Activated naive CD4-positive, alpha-beta T cell treated with anti-CD3 and anti-CD28 coated beads, Interleukin-2, amount 10 ng/mL, durations not matched to agents 7 days and 5 days (primary cell): Measurements from ENCODE around the gene MGAT1.
"Not testable (repeated sequence)": the region's sequence is repeated elsewhere in the genome, so short reads cannot be mapped to it uniquely, and the experiment has no call there.

Source experiments
- CTCF ChIA-PET: fragments of 350-600 bp; sonication (Branson Sonifier 250); formaldehyde crosslinking; loops from one replicate; lab custom pipeline; 2021; ENCODE audit warnings: antibody characterized with exemption; lab: Charles Lee
- DNase-seq: peaks from one replicate; pipeline ENCODE4 v3.0.0-alpha.2; 2020
- H3K27ac Mint-ChIP-seq: one replicate; pipeline ENCODE4 v1.8.0; 2021; ENCODE audit warnings: mild to moderate bottlenecking, moderate library complexity, mixed read lengths
- H3K27me3 Mint-ChIP-seq: one replicate; pipeline ENCODE4 v1.8.0; 2021; ENCODE audit warnings: mild to moderate bottlenecking, mixed read lengths
- H3K36me3 Mint-ChIP-seq: one replicate; pipeline ENCODE4 v1.8.0; 2021; ENCODE audit warnings: mixed read lengths
- H3K4me1 Mint-ChIP-seq: one replicate; pipeline ENCODE4 v1.8.0; 2021; ENCODE audit warnings: mixed read lengths
- H3K4me3 Mint-ChIP-seq: one replicate; pipeline ENCODE4 v1.8.0; 2021; ENCODE audit warnings: mild to moderate bottlenecking, moderate library complexity, mixed read lengths
- H3K9me3 Mint-ChIP-seq: one replicate; pipeline ENCODE4 v1.8.0; 2021; ENCODE audit warnings: mixed read lengths

MGAT1 gene

GRCh38 chr5:180791611-180792213 is 10.9 kb downstream of the MGAT1 start:
- Mint-ChIP-seq H3K4me3 (no peak overlapping the region), H3K4me1 (peaks cover 37% of the 10 kb centered on the region), H3K9me3 (no peaks in the 10 kb centered on the region), H3K27ac (no peak overlapping the region), H3K36me3 (peaks cover 49% of the 10 kb centered on the region), H3K27me3 (no peaks in the 10 kb centered on the region)
- CTCF ChIA-PET = interaction anchor here (0.7 to 1.7 kb wide), 2 partner anchors 21 to 25 kb away, joined by 3 read pairs; no protein-coding TSS in a partner anchor
- no peak for DNase-seq

DNA sequence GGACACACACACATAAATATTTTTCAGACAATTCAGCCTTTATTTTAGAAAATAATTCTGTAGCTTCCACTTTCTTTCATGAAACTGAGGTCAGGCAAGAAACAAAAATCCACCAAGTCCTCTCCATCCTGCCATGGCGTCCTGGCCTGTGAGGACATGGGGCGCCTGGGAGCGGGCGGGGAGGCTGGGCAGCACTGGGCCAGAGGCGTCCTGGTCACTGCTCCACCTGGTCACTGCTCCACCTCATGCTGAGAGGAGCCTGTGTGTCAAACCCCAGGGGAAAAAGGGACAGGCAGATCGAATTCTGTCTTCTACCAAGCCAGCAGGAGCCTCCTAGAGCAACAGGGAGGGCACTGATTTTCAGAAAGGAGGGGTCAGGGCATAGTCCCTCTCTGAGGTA is 12.1 kb downstream of the MGAT1 start:
- peaks cover 34% of the 10 kb centered on the region for H3K4me1 Mint-ChIP-seq
- CTCF ChIA-PET = interaction anchor here (1.0 to 1.7 kb wide), 2 partner anchors 23 to 40 kb away, joined by 3 read pairs; no protein-coding TSS in a partner anchor

DNA sequence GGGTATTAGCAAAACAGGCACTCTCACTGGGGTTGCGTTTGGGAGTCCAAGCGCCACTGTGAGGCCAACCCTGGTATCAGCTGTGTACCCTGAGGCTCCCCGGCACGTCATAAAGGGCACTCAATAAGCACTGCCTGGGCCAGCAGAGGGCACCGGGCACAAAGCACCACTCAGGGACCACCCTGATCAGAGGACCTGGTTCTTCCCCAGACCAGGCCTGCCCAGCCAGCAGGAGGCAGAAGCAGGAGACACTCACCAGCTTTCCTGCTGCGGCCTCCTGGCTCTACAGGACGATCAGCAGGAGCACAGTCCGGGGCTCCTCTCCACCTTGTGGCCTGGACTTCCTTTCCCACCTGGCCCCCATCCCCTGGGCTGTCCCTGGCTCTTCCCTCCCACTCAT is 12.6 kb downstream of the MGAT1 start:
- Mint-ChIP-seq H3K9me3 (no peaks in the 10 kb centered on the region), H3K4me3 (no peak overlapping the region), H3K27me3 (no peaks in the 10 kb centered on the region), H3K27ac (no peak overlapping the region), H3K36me3 (peaks cover 37% of the 10 kb centered on the region), H3K4me1 (peaks cover 30% of the 10 kb centered on the region)
- no peak for DNase-seq
- CTCF ChIA-PET = interaction anchor here (1.0 to 1.7 kb wide), 3 partner anchors 11 to 41 kb away, joined by 3 read pairs; no protein-coding TSS in a partner anchor

More for the DNA sequence above, 12.1 kb downstream of the MGAT1 start:
- Mint-ChIP-seq H3K36me3 (peaks cover 41% of the 10 kb centered on the region), H3K9me3 (no peaks in the 10 kb centered on the region), H3K4me3 (no peak overlapping the region), H3K27me3 (no peaks in the 10 kb centered on the region), H3K27ac (peak overlapping the region; percentile 55)
- no peak for DNase-seq

DNA sequence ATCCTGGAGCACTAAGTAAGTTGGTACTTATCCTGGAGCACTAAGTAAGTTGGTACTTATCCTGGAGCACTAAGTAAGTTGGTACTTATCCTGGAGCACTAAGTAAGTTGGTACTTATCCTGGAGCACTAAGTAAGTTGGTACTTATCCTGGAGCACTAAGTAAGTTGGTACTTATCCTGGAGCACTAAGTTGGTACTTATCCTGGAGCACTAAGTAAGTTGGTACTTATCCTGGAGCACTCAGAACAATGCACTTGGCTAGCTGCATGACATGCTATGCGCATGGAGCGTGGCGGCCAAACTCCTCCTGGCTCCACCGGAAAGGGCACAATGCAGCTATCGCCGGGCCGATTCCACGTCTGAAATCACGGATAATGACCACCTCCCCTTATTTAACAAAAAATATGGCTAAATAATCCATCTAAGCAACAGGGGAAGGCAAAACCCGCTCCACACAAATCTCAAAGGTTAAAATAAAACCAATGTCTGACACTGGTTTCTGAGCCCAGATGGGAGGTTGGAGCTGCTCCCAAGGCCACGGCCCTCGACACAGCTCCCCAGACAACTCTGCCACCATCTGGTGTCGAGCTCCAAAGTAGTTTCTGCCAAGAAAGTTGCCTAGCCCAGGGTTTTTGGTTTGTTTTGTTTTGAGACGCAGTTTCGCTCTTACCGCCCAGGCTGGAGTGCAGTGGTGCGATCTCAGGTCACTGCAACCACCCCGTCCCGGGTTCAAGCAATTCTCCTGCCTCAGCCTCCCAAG is 13.8 kb downstream of the MGAT1 start:
- H3K4me3 Mint-ChIP-seq, H3K27me3 Mint-ChIP-seq, H3K9me3 Mint-ChIP-seq, DNase-seq: not testable (repeated sequence)
- peaks cover 22% of the 10 kb centered on the region for H3K4me1 Mint-ChIP-seq
- peak overlapping the region; percentile 19 for H3K27ac Mint-ChIP-seq
- CTCF ChIA-PET = interaction anchor here (1.4 to 1.6 kb wide), 2 partner anchors 13 to 80 kb away, joined by 3 read pairs; no protein-coding TSS in a partner anchor
- H3K36me3 Mint-ChIP-seq = peaks cover 32% of the 10 kb centered on the region

DNA sequence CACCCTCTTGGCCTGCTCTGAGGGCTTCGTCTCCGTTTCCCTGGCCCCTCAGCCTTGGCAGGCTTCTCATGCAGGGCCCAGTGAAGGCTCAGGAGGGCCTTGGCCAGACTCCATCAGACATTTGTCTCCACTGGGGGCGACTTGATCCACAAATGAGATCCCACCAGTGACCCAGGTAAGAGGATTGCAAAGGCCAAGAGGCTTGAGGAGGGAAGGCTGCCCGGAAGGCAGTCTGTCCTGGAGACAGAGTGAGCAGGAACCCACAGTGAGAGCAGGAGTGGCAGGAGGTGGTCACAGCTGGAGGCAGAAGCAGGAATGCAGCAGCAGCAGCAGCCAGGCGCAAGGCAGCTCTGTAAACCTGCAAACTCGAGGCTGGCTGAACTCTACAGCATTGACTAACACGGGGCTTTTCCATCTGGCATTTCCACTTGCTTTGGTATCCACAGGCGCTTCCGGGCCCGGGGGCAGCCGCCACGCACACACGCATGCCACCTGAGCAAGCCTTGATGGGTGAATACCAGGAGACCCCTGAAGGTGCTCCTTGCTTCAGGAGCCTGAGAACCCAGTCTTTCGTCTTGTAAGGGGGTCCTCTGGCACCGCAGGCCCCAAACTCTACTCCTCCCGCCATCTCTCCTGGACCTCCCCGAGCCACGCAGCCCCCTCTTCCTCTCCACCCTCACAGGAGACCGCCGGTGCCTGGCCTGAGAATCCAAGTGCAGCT is 14.7 kb downstream of the MGAT1 start:
- DNase-seq = no peak
- Mint-ChIP-seq H3K27me3 (no peaks in the 10 kb centered on the region), H3K4me1 (peaks cover 19% of the 10 kb centered on the region), H3K27ac (no peak overlapping the region), H3K9me3 (no peaks in the 10 kb centered on the region), H3K4me3 (no peak overlapping the region), H3K36me3 (peaks cover 25% of the 10 kb centered on the region)
- CTCF ChIA-PET = interaction anchor here (0.8 to 1.6 kb wide), 2 partner anchors 15 to 81 kb away, joined by 3 read pairs; partner anchors contain the start of gene MGAT1

GRCh38 chr5:180786531-180787398 is 15.8 kb downstream of the MGAT1 start:
- no peaks in the 10 kb centered on the region for H3K27me3 Mint-ChIP-seq

DNA sequence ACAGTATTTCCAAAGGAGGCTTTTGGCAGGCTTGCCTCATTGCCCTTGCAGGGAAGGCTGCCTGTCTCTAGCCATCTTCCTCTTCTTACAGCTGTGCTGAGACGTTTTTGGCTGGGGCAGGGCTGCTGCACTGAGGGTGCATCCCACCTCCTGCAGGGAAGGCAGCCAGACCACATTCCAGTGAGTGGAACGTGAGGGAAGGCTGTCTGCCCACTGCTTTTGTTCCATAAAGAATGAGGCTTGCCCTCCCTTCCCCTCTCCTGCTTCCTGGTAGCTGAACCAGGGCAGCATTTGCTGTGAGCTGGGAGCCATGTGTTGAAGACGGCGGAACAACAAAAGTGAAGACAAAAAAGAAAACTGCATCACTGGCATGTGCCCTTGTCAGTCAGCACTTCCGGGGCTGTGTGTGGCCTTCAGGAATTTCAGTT is 16.8 kb downstream of the MGAT1 start:
- no peak for DNase-seq
- Mint-ChIP-seq H3K4me1 (peaks cover 22% of the 10 kb centered on the region), H3K36me3 (peaks cover 13% of the 10 kb centered on the region), H3K27ac (no peak overlapping the region), H3K9me3 (no peaks in the 10 kb centered on the region), H3K27me3 (no peaks in the 10 kb centered on the region), H3K4me3 (no peak overlapping the region)
- CTCF ChIA-PET = interaction anchor here (1.3 to 1.7 kb wide), 3 partner anchors 17 to 77 kb away, joined by 3 to 7 read pairs (median 4); partner anchors contain the start of gene MGAT1

More at GRCh38 chr5:180786531-180787398, 15.8 kb downstream of the MGAT1 start:
- Mint-ChIP-seq H3K4me3 (no peak overlapping the region), H3K27ac (peak overlapping the region; percentile 29), H3K9me3 (no peaks in the 10 kb centered on the region), H3K4me1 (peaks cover 22% of the 10 kb centered on the region), H3K36me3 (peaks cover 17% of the 10 kb centered on the region)
- DNase-seq = no peak
- CTCF ChIA-PET = interaction anchor here (1.5 to 1.7 kb wide), 2 partner anchors 43 to 76 kb away, joined by 3 to 7 read pairs; no protein-coding TSS in a partner anchor

DNA sequence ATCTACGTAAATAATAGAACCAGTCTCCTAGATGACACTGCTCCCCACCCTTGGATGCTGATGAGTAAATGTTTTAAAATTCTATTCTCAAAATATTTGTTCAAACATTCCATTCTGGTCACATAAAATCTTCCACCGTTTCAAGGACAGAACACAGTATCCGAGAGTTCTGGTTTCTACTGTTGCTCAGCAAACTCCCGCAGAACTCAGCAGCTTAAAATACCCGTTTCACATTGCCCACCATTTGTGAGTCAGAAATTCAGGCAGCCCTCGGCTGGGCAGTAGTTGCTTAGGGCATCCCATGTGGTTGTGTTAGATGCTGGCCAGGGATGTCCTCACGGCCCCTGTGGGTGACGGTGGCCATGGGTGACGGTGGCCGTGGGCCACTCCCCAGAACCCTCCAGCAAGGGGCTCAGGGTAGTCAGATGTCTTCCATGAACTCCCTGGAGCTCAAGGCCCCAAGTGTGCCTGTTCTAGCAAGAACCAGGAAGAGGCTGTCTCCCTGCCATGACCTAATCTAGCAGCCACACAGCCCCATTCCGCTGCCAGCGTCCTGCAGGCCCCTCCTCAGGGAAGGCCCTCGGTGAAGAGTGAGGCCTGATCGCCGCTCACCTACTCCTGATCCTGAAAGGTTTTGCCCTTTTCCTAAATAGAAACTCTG is 17.4 kb downstream of the MGAT1 start:
- CTCF ChIA-PET = interaction anchor here (0.9 to 2.8 kb wide), 9 partner anchors 15 to 366 kb away, joined by 3 to 14 read pairs (median 3); partner anchors contain the start of genes MGAT1 and ZFP62
- Mint-ChIP-seq H3K4me3 (no peak overlapping the region), H3K27ac (no peak overlapping the region), H3K9me3 (no peaks in the 10 kb centered on the region), H3K36me3 (peaks cover 10% of the 10 kb centered on the region), H3K27me3 (peaks cover 4% of the 10 kb centered on the region), H3K4me1 (peaks cover 20% of the 10 kb centered on the region)
- DNase-seq = no peak

DNA sequence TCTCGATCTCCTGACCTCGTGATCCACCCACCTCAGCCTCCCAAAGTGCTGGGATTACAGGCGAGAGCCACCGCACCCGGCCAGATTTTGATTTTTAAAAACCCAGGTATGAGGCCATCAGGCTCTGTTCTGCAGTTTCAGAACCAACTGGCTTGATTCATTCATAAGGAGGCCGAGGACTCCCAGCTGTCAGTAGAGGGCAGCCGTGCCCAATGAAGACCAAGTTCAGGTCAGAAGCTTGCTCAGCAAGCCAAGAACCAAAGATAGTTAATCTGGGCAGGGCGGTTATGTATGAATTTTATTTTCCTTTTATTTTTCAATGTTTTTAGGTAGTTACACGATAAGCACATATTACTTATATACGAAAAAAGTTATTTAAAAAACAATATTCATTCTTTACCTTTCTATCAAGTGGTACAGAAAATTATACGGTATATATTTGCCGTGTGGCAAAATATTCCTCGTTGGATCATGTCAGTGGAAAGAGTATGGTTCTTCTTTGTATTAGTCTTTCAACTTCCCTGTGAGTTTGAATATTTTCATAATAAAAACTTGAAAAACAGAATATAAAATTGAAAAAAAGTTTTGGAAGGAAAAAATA is 18.0 kb downstream of the MGAT1 start:
- Mint-ChIP-seq H3K27ac (no peak overlapping the region), H3K4me1 (peaks cover 19% of the 10 kb centered on the region), H3K36me3 (peaks cover 4% of the 10 kb centered on the region), H3K9me3 (no peaks in the 10 kb centered on the region), H3K27me3 (peaks cover 4% of the 10 kb centered on the region), H3K4me3 (no peak overlapping the region)
- peak; percentile 83 for DNase-seq
- CTCF ChIA-PET = interaction anchor here (0.6 to 2.8 kb wide), 8 partner anchors 16 to 366 kb away, joined by 3 to 14 read pairs (median 3); partner anchors contain the start of genes MGAT1 and ZFP62

DNA sequence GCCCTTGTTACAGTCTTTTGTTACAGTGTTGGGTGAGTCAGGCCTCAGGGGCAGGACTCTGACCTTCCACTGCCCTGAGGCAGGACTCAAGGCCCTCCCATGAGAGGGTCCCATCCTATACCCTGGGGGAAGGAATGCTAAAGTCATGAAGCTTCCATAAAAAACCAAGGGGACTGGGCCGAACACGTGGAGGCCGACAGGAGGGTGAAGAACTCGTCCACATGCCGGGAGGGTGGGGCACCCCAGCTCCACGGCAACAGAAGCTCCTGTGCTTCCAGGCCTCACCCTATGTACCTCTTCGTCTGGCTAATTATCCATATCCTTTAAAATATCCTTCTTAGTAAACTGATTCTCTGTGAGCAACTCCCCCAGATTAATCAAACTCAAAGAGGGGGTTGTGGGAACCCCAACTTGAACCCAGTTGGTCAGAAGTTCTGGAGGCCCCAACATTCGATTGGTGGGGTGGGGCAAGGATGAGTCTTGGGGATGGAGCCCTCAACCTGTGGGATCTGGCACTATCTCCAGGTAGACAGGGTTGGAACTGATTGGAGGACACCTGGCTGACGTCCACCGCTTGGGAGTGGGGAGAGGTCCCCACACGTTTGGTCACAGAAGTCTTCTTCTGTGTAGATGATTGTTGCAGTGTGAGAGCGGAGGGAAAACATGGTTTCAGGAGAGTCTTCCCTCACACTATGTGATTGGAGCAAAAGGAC is 19.1 kb downstream of the MGAT1 start:
- no peak overlapping the region for H3K27ac Mint-ChIP-seq
- CTCF ChIA-PET = interaction anchor here (1.2 to 2.8 kb wide), 4 partner anchors 11 to 367 kb away, joined by 3 to 14 read pairs (median 3); no protein-coding TSS in a partner anchor
- H3K4me1 Mint-ChIP-seq = peaks cover 19% of the 10 kb centered on the region
- no peak for DNase-seq
- no peaks in the 10 kb centered on the region for H3K9me3 Mint-ChIP-seq
- H3K36me3 Mint-ChIP-seq = peaks cover 3% of the 10 kb centered on the region
- peaks cover 4% of the 10 kb centered on the region for H3K27me3 Mint-ChIP-seq
- no peak overlapping the region for H3K4me3 Mint-ChIP-seq

DNA sequence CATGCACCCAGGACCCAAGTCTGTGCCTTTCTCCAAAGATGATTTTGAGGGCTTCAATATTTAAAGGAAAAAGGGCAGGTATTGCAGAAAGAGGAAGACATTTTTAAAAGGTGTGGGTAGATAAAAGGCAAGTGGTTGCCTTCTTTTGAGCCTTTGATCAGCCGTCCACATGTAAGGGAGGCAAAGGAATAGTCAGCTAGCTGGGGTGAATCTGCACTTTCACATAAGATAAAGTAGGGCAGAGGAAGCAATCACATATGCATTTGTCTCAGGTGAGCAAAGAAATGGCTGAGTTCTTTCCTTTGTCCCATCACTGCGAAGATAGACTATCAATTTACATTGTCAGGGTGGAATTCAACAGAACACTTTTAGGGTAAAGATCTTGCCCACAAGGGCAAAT is 19.9 kb downstream of the MGAT1 start:
- CTCF ChIA-PET = interaction anchor here (1.3 to 2.8 kb wide), 2 partner anchors 12 to 87 kb away, joined by 3 to 14 read pairs; no protein-coding TSS in a partner anchor

GRCh38 chr5:180781900-180782326 is 20.7 kb downstream of the MGAT1 start:
- Mint-ChIP-seq H3K4me1 (peaks cover 18% of the 10 kb centered on the region), H3K27ac (peak overlapping the region; percentile 46)
- H3K36me3 Mint-ChIP-seq, H3K9me3 Mint-ChIP-seq, H3K4me3 Mint-ChIP-seq, H3K27me3 Mint-ChIP-seq, DNase-seq, CTCF ChIA-PET: not testable (repeated sequence)

More for the DNA sequence above, 19.9 kb downstream of the MGAT1 start:
- H3K36me3 Mint-ChIP-seq = peaks cover 2% of the 10 kb centered on the region
- peaks cover 18% of the 10 kb centered on the region for H3K4me1 Mint-ChIP-seq
- peaks cover 4% of the 10 kb centered on the region for H3K27me3 Mint-ChIP-seq
- no peaks in the 10 kb centered on the region for H3K9me3 Mint-ChIP-seq
- no peak for DNase-seq
- no peak overlapping the region for H3K4me3 Mint-ChIP-seq
- no peak overlapping the region for H3K27ac Mint-ChIP-seq
